Peyer's patch (tissue), 4 donors: ENCODE results near the gene ELK3. TPM values are rescaled to one million over a fixed set of nuclear protein-coding genes. Genes with fewer than 3 reads are reported as not detected.
A peak's percentile ranks its signal among the peaks of the same experiment; 100 is the strongest.

Source experiments
- DNase-seq, 3 donors: peaks; one replicate each; pipeline ENCODE4 v3.0.0-alpha.2; 2017 to 2019
- H3K27ac ChIP-seq, 4 donors: fragments of 200-600 bp; sonication (generic); one replicate each; pipeline ENCODE4 v1.5.1; 2016 to 2019
- H3K27me3 ChIP-seq, 2 donors: fragments of 200-600 bp; sonication (generic); one replicate each; pipeline ENCODE4 v1.5.1; 2019
- H3K36me3 ChIP-seq, 3 donors: fragments of 200-600 bp; sonication (generic); one replicate each; pipeline ENCODE4 v1.5.1; 2016 to 2019
- H3K4me1 ChIP-seq, 4 donors: fragments of 200-600 bp; sonication (generic); one replicate each; pipeline ENCODE4 v1.5.1; 2016 to 2019
- H3K4me3 ChIP-seq, 4 donors: fragments of 200-600 bp; sonication (generic); 1 replicate in 3 of 4; 2 replicates in 1 of 4; pipeline ENCODE4 v1.5.1; 2016 to 2019; ENCODE audit warnings: mild to moderate bottlenecking in 1 of 4
- H3K9me3 ChIP-seq, 4 donors: fragments of 200-600 bp; sonication (generic); one replicate each; pipeline ENCODE4 v1.5.1; 2016 to 2019; ENCODE audit warnings: mild to moderate bottlenecking in 1 of 4
- CTCF ChIP-seq, 6 experiments: fragments of 450-650 bp in 4 of 6; fragments of 200-600 bp in 2 of 6; sonication (generic) in 1 of 6; IDR thresholded peaks; one replicate each; pipeline ENCODE4 v1.5.1; 2017 to 2019; ENCODE audit warnings: antibody characterized with exemption in 6 of 6, mild to moderate bottlenecking in 3 of 6, moderate library complexity in 1 of 6
- POLR2A ChIP-seq, 2 donors: fragments of 450-650 bp; IDR thresholded peaks; one replicate each; pipeline ENCODE4 v1.5.1; 2017; ENCODE audit warnings: antibody characterized with exemption in 2 of 2, mild to moderate bottlenecking in 2 of 2, moderate library complexity in 2 of 2
- total RNA-seq, 4 donors: library from RNA; depleted of rRNA; stranded (reverse); fragments of >200 nt; gene quantifications; one replicate each; pipeline ENCODE4 v1.1.0, GENCODE V29; 2016

Gene ELK3
- total RNA-seq, 4 donors from 2014 or later: 5.1 to 23.9 (median 9.4) TPM

GRCh38 chr12:96248136-96248931 lies 54.2 kb downstream of the ELK3 start:
- peak overlapping the region in 1 of 4 donors; percentile 26 for H3K27ac ChIP-seq

GRCh38 chr12:96249196-96250118 lies 55.3 kb downstream of the ELK3 start:
- Histone ChIP-seq H3K27ac (peak overlapping the region in 3 of 4 donors; percentile 6 to 42 (median 26)), H3K27me3 (no peaks in the 10 kb centered on the region), H3K4me1 (peaks cover 0 to 6% (median 0%) of the 10 kb centered on the region in 4 donors), H3K36me3 (peaks cover 0 to 18% (median 0%) of the 10 kb centered on the region in 3 donors), H3K4me3 (no peak overlapping the region), H3K9me3 (no peaks in the 10 kb centered on the region)
- no peak for DNase-seq
- TF ChIP-seq POLR2A (IDR thresholded peaks at IDR 0.05): no peak

More at GRCh38 chr12:96248136-96248931, 54.2 kb downstream of the ELK3 start:
- Histone ChIP-seq H3K9me3 (no peaks in the 10 kb centered on the region), H3K4me3 (no peak overlapping the region), H3K36me3 (peaks cover 0 to 18% (median 0%) of the 10 kb centered on the region in 3 donors), H3K4me1 (no peaks in the 10 kb centered on the region), H3K27me3 (no peaks in the 10 kb centered on the region)
- TF ChIP-seq POLR2A (IDR thresholded peaks at IDR 0.05) (no peak), CTCF (IDR thresholded peaks at IDR 0.05) (no peak)
- no peak for DNase-seq

- no peak for TF ChIP-seq POLR2A (IDR thresholded peaks at IDR 0.05)
- TF ChIP-seq CTCF (IDR thresholded peaks at IDR 0.05): no peak
- H3K4me1 ChIP-seq: peaks cover 0 to 12% (median 0%) of the 10 kb centered on the region in 4 donors
- no peaks in the 10 kb centered on the region for H3K9me3 ChIP-seq
Observed at GRCh38 chr12:96250119-96250685, 56.0 kb downstream of the ELK3 start.

GRCh38 chr12:96255077-96255476 lies 60.9 kb downstream of the ELK3 start:
- H3K4me1 ChIP-seq: peaks cover 0 to 18% (median 0%) of the 10 kb centered on the region in 4 donors
- no peaks in the 10 kb centered on the region for H3K27me3 ChIP-seq
- peak overlapping the region in 3 of 4 donors; percentile 40 to 77 (median 69) for H3K27ac ChIP-seq
- no peaks in the 10 kb centered on the region for H3K9me3 ChIP-seq
- H3K36me3 ChIP-seq: peaks cover 0 to 3% (median 0%) of the 10 kb centered on the region in 3 donors
- no peak for TF ChIP-seq POLR2A (IDR thresholded peaks at IDR 0.05)
- H3K4me3 ChIP-seq: no peak overlapping the region
- peak in 1 of 3 donors; percentile 70 for DNase-seq

More at GRCh38 chr12:96250119-96250685, 56.0 kb downstream of the ELK3 start:
- Histone ChIP-seq H3K27me3 (no peaks in the 10 kb centered on the region), H3K4me3 (no peak overlapping the region), H3K27ac (peak overlapping the region in 2 of 4 donors; percentile 26 to 31), H3K36me3 (peaks cover 0 to 18% (median 0%) of the 10 kb centered on the region in 3 donors)
- DNase-seq: no peak

- peaks cover 0 to 18% (median 0%) of the 10 kb centered on the region in 4 donors for H3K4me1 ChIP-seq
Observed at GRCh38 chr12:96256672-96257361, 62.6 kb downstream of the ELK3 start.

More at GRCh38 chr12:96256672-96257361, 62.6 kb downstream of the ELK3 start:
- H3K27ac ChIP-seq: peak overlapping the region in 2 of 4 donors; percentile 15 to 49
- no peak for DNase-seq
- H3K36me3 ChIP-seq: peaks cover 0 to under 1% (median 0%) of the 10 kb centered on the region in 3 donors
- H3K9me3 ChIP-seq: no peaks in the 10 kb centered on the region
- no peaks in the 10 kb centered on the region for H3K27me3 ChIP-seq
- TF ChIP-seq CTCF (IDR thresholded peaks at IDR 0.05): no peak
- no peak overlapping the region for H3K4me3 ChIP-seq
